ENCODE measurements around the gene ZNF367.
A peak's percentile ranks its signal among the peaks of the same experiment; 100 is the strongest.

ZNF367 gene

GRCh38 chr9:96436456-96437126, 18.4 kb upstream of the ZNF367 start:
- no peak for DNase-seq (ENCODE audit: low read depth, low spot score)

GRCh38 chr9:96436063-96436455, 17.9 kb upstream of the ZNF367 start:
- DNase-seq (ENCODE audit: low read depth, low spot score): no peak

- DNase-seq (ENCODE audit: low read depth, low spot score): no peak
Measured at GRCh38 chr9:96435345-96435744, 17.2 kb upstream of the ZNF367 start.

- no peak for DNase-seq (ENCODE audit: low read depth, low spot score)
Measured at GRCh38 chr9:96430377-96430776, 12.2 kb upstream of the ZNF367 start.

- no peak for DNase-seq (ENCODE audit: low read depth, low spot score)
Measured at GRCh38 chr9:96429732-96430131, 11.6 kb upstream of the ZNF367 start.

GRCh38 chr9:96425500-96426169, 7.5 kb upstream of the ZNF367 start:
- DNase-seq (ENCODE audit: low read depth, low spot score): no peak

GRCh38 chr9:96423985-96424336, 5.8 kb upstream of the ZNF367 start:
- no peak for DNase-seq (ENCODE audit: low read depth, low spot score)

GRCh38 chr9:96423322-96423984, 5.3 kb upstream of the ZNF367 start:
- no peak for DNase-seq (ENCODE audit: low read depth, low spot score)

- peak; percentile 57 for DNase-seq (ENCODE audit: low read depth, low spot score)
Measured at GRCh38 chr9:96420468-96421219, 2.5 kb upstream of the ZNF367 start.

- no peak for DNase-seq (ENCODE audit: low read depth, low spot score)
Measured at GRCh38 chr9:96419691-96419969, 1.5 kb upstream of the ZNF367 start.

GRCh38 chr9:96418920-96419690, 935 bp upstream of the ZNF367 start:
- no peak for DNase-seq (ENCODE audit: low read depth, low spot score)

- DNase-seq (ENCODE audit: low read depth, low spot score): no peak
Measured at GRCh38 chr9:96417661-96418082, 498 bp downstream of the ZNF367 start.

GRCh38 chr9:96417051-96417586, 1.1 kb downstream of the ZNF367 start:
- peak; percentile 23 for DNase-seq (ENCODE audit: low read depth, low spot score)

- DNase-seq (ENCODE audit: low read depth, low spot score): no peak
Measured at GRCh38 chr9:96413302-96414221, 4.6 kb downstream of the ZNF367 start.

GRCh38 chr9:96412174-96412913, 5.8 kb downstream of the ZNF367 start:
- DNase-seq (ENCODE audit: low read depth, low spot score): no peak

GRCh38 chr9:96411129-96411838, 6.9 kb downstream of the ZNF367 start:
- no peak for DNase-seq (ENCODE audit: low read depth, low spot score)

- DNase-seq (ENCODE audit: low read depth, low spot score): no peak
Measured at GRCh38 chr9:96408409-96409280, 9.5 kb downstream of the ZNF367 start.

All from smooth muscle cell of the brain vasculature (primary cell).